Embryonic facial prominence (tissue), 1 donor: ENCODE measurements around the gene MLXIP.
"Not testable (repeated sequence)": the region's sequence is repeated elsewhere in the genome, so short reads cannot be mapped to it uniquely, and the experiment has no call there.

Experiments
- DNase-seq: peaks from one replicate; pipeline ENCODE4 v3.0.0-alpha.2; 2016; ENCODE audit errors: extremely low spot score

The MLXIP gene

GRCh38 chr12:122054842-122055520, 23.6 kb upstream of the MLXIP start:
- no peak for DNase-seq

GRCh38 chr12:122056406-122056805, 22.1 kb upstream of the MLXIP start:
- not testable (repeated sequence) for DNase-seq

GRCh38 chr12:122057007-122057735, 21.4 kb upstream of the MLXIP start:
- no peak for DNase-seq

GRCh38 chr12:122057769-122058168, 20.8 kb upstream of the MLXIP start:
- DNase-seq = no peak

GRCh38 chr12:122058549-122059149, 19.9 kb upstream of the MLXIP start:
- no peak for DNase-seq

GRCh38 chr12:122059203-122059960, 19.2 kb upstream of the MLXIP start:
- no peak for DNase-seq

- no peak for DNase-seq
These were observed 18.5 kb upstream of the MLXIP start for GRCh38 chr12:122060081-122060501.

GRCh38 chr12:122061253-122061652, 17.3 kb upstream of the MLXIP start:
- no peak for DNase-seq

- DNase-seq = no peak
These were observed 15.5 kb upstream of the MLXIP start for GRCh38 chr12:122062832-122063693.

- no peak for DNase-seq
These were observed 14.9 kb upstream of the MLXIP start for GRCh38 chr12:122063694-122064024.

GRCh38 chr12:122064025-122064777, 14.4 kb upstream of the MLXIP start:
- peak; percentile 64 for DNase-seq

- no peak for DNase-seq
These were observed 13.6 kb upstream of the MLXIP start for GRCh38 chr12:122064780-122065588.

- DNase-seq = no peak
These were observed 11.0 kb upstream of the MLXIP start for GRCh38 chr12:122067548-122067947.

- no peak for DNase-seq
These were observed 10.6 kb upstream of the MLXIP start for GRCh38 chr12:122067966-122068365.

- no peak for DNase-seq
These were observed 6.3 kb upstream of the MLXIP start for GRCh38 chr12:122072031-122072970.

- no peak for DNase-seq
These were observed 4.7 kb upstream of the MLXIP start for GRCh38 chr12:122073815-122074214.

- DNase-seq = no peak
These were observed 1.6 kb upstream of the MLXIP start for GRCh38 chr12:122076743-122077495.

- DNase-seq = no peak
These were observed 526 bp downstream of the MLXIP start for GRCh38 chr12:122079033-122079531.
